H1 (cell line): Measurements from ENCODE around the gene ORMDL1.

Experiments used
- CREB1 ChIP-seq: IDR thresholded peaks from 2 replicates; pipeline ENCODE4 v1.6.1; 2012; ENCODE audit warnings: inconsistent platforms
- POLR2A ChIP-seq, 2 experiments: IDR thresholded peaks; 1 replicate in 1 of 2; 2 replicates in 1 of 2; pipeline ENCODE4 v1.6.1; 2011; ENCODE audit warnings: low read depth in 2 of 2, low read length in 2 of 2, mild to moderate bottlenecking in 2 of 2; ENCODE audit errors: control extremely low read depth in 1 of 2
- POLR2AphosphoS5 ChIP-seq: IDR thresholded peaks from 2 replicates; pipeline ENCODE4 v1.6.1; 2011; ENCODE audit warnings: low read depth, low read length
- POU5F1 ChIP-seq: IDR thresholded peaks from 2 replicates; pipeline ENCODE4 v1.6.1; 2011; ENCODE audit warnings: low read depth, mild to moderate bottlenecking, low read length, moderate library complexity
- RAD21 ChIP-seq, 2 experiments: IDR thresholded peaks in 1 of 2; conservative IDR thresholded peaks in 1 of 2; 2 replicates each; pipeline ENCODE4 v1.6.1; 2011; ENCODE audit warnings: low read depth in 2 of 2, low read length in 2 of 2, improper control_type of control experiment in 1 of 2, inconsistent platforms in 1 of 2, mild to moderate bottlenecking in 1 of 2, moderate library complexity in 1 of 2
- RXRA ChIP-seq: IDR thresholded peaks from 2 replicates; pipeline ENCODE4 v1.6.1; 2011; ENCODE audit warnings: low read depth, mild to moderate bottlenecking, low read length, moderate library complexity; ENCODE audit not compliant: insufficient read depth
- SIN3A ChIP-seq, 2 experiments: IDR thresholded peaks in 1 of 2; conservative IDR thresholded peaks in 1 of 2; 2 replicates each; pipeline ENCODE4 v1.6.1; 2011 to 2012; ENCODE audit warnings: low read length in 2 of 2, improper control_type of control experiment in 1 of 2, low read depth in 1 of 2, mild to moderate bottlenecking in 1 of 2
- SP1 ChIP-seq: IDR thresholded peaks from 2 replicates; pipeline ENCODE4 v1.6.1; 2011; ENCODE audit warnings: low read depth, low read length
- TBP ChIP-seq: IDR thresholded peaks from 2 replicates; pipeline ENCODE4 v1.6.1; 2011; ENCODE audit warnings: low read depth, low read length, improper control_type of control experiment
- TF ChIP-seq, protein P1 (sequence below), 3 experiments: IDR thresholded peaks; 1 replicate in 2 of 3; 2 replicates in 1 of 3; pipeline versions ENCODE4 v1.5.1 to v1.6.1; 2011; ENCODE audit warnings: low read length in 3 of 3, mild to moderate bottlenecking in 3 of 3, inconsistent platforms in 2 of 3, low read depth in 1 of 3, moderate library complexity in 1 of 3; ENCODE audit not compliant: insufficient read depth in 1 of 3; ENCODE audit errors: control extremely low read depth in 1 of 3

DNA sequence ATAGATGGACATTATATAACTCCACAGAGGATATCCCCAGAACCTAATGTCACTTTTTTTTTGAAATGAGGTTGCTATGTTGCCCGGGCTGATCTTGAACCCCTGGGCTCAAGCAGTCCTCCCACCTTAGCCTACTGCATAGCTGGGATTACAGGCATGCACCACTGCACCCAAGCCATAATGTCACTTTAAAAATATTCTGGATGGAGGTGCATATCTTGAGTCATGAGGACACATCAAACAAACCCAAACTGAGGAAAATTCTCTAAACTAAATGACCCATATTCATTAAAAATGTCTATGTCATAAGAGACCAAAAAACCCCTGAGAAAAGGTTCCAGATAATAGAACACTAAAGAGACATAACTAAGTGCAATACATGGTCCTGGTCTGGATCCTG is 57.9 kb downstream of the ORMDL1 start:
- TF ChIP-seq, protein P1, sequence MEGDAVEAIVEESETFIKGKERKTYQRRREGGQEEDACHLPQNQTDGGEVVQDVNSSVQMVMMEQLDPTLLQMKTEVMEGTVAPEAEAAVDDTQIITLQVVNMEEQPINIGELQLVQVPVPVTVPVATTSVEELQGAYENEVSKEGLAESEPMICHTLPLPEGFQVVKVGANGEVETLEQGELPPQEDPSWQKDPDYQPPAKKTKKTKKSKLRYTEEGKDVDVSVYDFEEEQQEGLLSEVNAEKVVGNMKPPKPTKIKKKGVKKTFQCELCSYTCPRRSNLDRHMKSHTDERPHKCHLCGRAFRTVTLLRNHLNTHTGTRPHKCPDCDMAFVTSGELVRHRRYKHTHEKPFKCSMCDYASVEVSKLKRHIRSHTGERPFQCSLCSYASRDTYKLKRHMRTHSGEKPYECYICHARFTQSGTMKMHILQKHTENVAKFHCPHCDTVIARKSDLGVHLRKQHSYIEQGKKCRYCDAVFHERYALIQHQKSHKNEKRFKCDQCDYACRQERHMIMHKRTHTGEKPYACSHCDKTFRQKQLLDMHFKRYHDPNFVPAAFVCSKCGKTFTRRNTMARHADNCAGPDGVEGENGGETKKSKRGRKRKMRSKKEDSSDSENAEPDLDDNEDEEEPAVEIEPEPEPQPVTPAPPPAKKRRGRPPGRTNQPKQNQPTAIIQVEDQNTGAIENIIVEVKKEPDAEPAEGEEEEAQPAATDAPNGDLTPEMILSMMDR (IDR thresholded peaks at IDR 0.05; ENCODE audit: control extremely low read depth in 1 of 3, insufficient read depth in 1 of 3, low read depth in 1 of 3, low read length in 3 of 3) = no peak
- TF ChIP-seq POLR2A (IDR thresholded peaks at IDR 0.05; ENCODE audit: control extremely low read depth in 1 of 2, low read depth in 2 of 2, low read length in 2 of 2) = no peak
- no peak for TF ChIP-seq RAD21 (IDR thresholded peaks at IDR 0.05 in 1 of 2, conservative IDR thresholded peaks at IDR 0.05 in 1 of 2; ENCODE audit: low read depth in 2 of 2, low read length in 2 of 2)
- no peak for TF ChIP-seq SIN3A (conservative IDR thresholded peaks at IDR 0.05 in 1 of 2, IDR thresholded peaks at IDR 0.05 in 1 of 2; ENCODE audit: low read depth in 1 of 2, low read length in 2 of 2)
- TF ChIP-seq RXRA = no peak
- no peak for TF ChIP-seq POLR2AphosphoS5
- TF ChIP-seq POU5F1 = no peak
- TF ChIP-seq TBP = no peak
- no peak for TF ChIP-seq SP1
- no peak for TF ChIP-seq CREB1
